ENCODE results near the gene ANKH. TPM values are rescaled to one million over a fixed set of nuclear protein-coding genes. Genes with fewer than 3 reads are reported as not detected.

The ANKH gene
- total RNA-seq, 1 experiment from 2014 or later: 65.2 TPM

DNA sequence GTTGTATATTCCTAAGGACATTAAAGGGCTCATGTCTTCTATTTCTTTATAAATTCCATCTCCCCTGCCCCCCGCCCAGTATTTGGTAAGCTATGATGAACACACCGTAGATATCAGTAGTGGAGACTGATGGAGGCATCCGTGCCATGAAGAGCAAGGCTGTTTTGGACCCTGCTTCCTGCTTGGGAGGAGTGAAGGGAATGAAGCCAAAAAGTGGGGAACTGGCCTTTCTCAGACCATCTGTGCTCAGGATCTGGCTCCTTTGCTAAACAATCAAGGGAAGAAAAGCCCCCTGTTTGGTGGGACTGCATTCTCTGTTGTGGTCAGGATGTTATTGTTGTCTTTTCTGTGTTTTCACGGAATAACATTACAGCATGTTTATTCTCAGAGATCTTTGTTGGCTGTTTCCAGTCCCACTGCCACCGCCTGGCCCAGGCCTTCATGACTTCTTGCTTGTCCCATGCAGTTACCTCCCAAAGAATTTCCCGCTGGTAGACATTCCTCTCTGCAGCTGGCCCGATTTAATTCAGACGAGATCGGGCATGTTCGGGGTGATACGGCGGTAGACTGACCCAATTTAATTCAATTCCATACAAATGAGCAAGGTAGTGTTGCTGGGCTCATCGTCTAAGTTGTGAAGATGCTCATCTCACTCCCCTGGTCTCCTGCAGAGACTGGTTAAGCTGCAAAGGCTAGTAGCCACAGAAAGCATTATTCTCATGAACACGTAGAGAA is 31.4 kb upstream of the ANKH start:
- CTCF ChIA-PET: no interaction called here
- intact Hi-C loops (cut with micrococcal nuclease): no loop called here
- Histone ChIP-seq H3K9me3 (ENCODE audit: control insufficient read depth in 1 of 2, insufficient read depth in 1 of 2, low read depth in 1 of 2, low read length in 2 of 2) (no peaks in the 10 kb centered on the region), H3K27ac (ENCODE audit: low read depth, low read length) (no peak overlapping the region), H3K4me3 (replicated peaks in 1 of 2; ENCODE audit: low read depth in 1 of 2, low read length in 2 of 2) (no peak overlapping the region), H3K36me3 (ENCODE audit: control insufficient read depth in 1 of 2, insufficient read depth in 2 of 2, low read length in 2 of 2) (no peaks in the 10 kb centered on the region), H3K9ac (ENCODE audit: low read length) (no peak overlapping the region), H2AFZ (ENCODE audit: low read depth, low read length, poor library complexity, severe bottlenecking) (no peak overlapping the region), H3K4me2 (ENCODE audit: low read length) (no peak overlapping the region), H3K27me3 (ENCODE audit: insufficient read depth, low read length) (no peaks in the 10 kb centered on the region), H3K9me2 (ENCODE audit: insufficient read depth) (no peaks in the 10 kb centered on the region), H4K20me1 (ENCODE audit: insufficient read depth) (no peaks in the 10 kb centered on the region), H3K4me1 (ENCODE audit: control insufficient read depth in 1 of 2, insufficient read depth in 2 of 2, low read length in 2 of 2) (no peaks in the 10 kb centered on the region), H3K79me2 (ENCODE audit: insufficient read depth, low read length) (no peaks in the 10 kb centered on the region)
- RAD21 ChIA-PET (ENCODE audit: low non-redundant PET in 1 of 2, low total read pairs in 2 of 2, uncharacterized antibody in 2 of 2, unreplicated experiment in 2 of 2): no interaction called here
- DNase-seq (ENCODE audit: low read depth, low spot score): no peak
- POLR2A ChIA-PET: no interaction called here
- TF ChIP-seq SIN3A (IDR thresholded peaks at IDR 0.05; ENCODE audit: low read depth): no peak
- TF ChIP-seq ELF1 (IDR thresholded peaks at IDR 0.05; ENCODE audit: borderline replicate concordance, low read depth): no peak
- no peak for TF ChIP-seq CEBPB (IDR thresholded peaks at IDR 0.05; ENCODE audit: low read depth)
- TF ChIP-seq EGR1 (IDR thresholded peaks at IDR 0.05; ENCODE audit: low read depth): no peak
- no peak for TF ChIP-seq EZH2phosphoT487 (IDR thresholded peaks at IDR 0.05; ENCODE audit: borderline replicate concordance)
- no peak for TF ChIP-seq YY1 (IDR thresholded peaks at IDR 0.05; ENCODE audit: extremely low read depth, insufficient replicate concordance, low read depth, low read length)
- no peak for TF ChIP-seq RAD21 (IDR thresholded peaks at IDR 0.05; ENCODE audit: low read depth)
- no peak for TF ChIP-seq CTCF (IDR thresholded peaks at IDR 0.05 in 2 of 3, conservative IDR thresholded peaks at IDR 0.05 in 1 of 3; ENCODE audit: borderline replicate concordance in 1 of 3, insufficient read depth in 1 of 3, low read depth in 2 of 3, low read length in 2 of 3)
- no peak for TF ChIP-seq EZH2 (IDR thresholded peaks at IDR 0.05)
- TF ChIP-seq ZFX (IDR thresholded peaks at IDR 0.05): no peak
- no peak for TF ChIP-seq REST (IDR thresholded peaks at IDR 0.05; ENCODE audit: low read depth)
- no peak for TF ChIP-seq SP1 (IDR thresholded peaks at IDR 0.05; ENCODE audit: low read depth)
- TF ChIP-seq POLR2AphosphoS5 (IDR thresholded peaks at IDR 0.05; ENCODE audit: low read depth, low read length): no peak
- TF ChIP-seq ZBTB33 (IDR thresholded peaks at IDR 0.05; ENCODE audit: extremely low read depth, insufficient replicate concordance, low read length): no peak
- no peak for TF ChIP-seq ZNF274 (IDR thresholded peaks at IDR 0.05; ENCODE audit: low read depth, low read length)
- TF ChIP-seq POLR2A (IDR thresholded peaks at IDR 0.05; ENCODE audit: borderline replicate concordance, extremely low read depth, insufficient read depth, insufficient read length): no peak
- ATAC-seq: no peak
- BruUV-seq (replicated peaks): no TSS peak
